ENCODE measurements around the gene ATP1B2.
A peak's percentile ranks its signal among the peaks of the same experiment; 100 is the strongest.

ATP1B2 gene

DNA sequence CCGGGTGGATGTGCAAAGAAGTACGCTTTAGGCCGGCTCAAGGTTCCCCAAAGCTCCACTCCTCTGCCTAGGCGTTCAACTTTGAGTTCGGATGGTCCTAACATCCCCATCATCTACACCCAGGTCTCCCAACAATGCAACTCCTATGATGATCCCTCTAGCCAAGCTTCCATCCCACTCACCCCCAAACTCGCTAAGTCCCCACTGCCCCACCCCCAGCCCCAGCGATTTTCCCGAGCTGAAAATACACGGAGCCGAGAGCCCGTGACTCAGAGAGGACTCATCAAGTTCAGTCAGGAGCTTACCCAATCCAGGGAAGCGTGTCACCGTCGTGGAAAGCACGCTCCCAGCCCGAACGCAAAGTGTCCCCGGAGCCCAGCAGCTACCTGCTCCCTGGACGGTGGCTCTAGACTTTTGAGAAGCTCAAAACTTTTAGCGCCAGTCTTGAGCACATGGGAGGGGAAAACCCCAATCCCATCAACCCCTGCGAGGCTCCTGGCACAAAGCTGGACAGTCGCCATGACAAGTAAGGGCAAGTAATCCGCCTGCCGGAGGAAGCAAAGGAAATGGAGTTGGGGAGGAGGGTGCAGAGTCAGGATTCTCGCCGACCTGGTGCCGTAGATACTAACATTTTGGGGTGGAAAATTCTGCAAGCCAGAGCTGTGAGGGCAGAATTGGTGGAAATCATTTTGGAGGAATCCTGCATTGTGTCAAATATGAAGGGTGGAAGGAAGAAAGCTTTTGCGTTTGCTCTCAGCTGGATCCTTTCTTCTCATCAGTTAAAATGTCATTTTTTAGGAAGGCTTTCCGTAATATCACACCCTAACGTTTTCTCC lies 36.6 kb downstream of the ATP1B2 start, which contains the start of gene TP53:
Gene TP53 (minus strand): TSS at position 419 of the 836 bp plus-strand sequence. CDS start 10,896 bp downstream, outside the sequence.
- no peaks in the 10 kb centered on the region for H3K27me3 ChIP-seq (ENCODE audit: insufficient read depth, low read length)
- H2AFZ ChIP-seq (ENCODE audit: low read length): no peak within 1 kb of the TSS
- H3K4me1 ChIP-seq (ENCODE audit: insufficient read depth, low read length, severe bottlenecking): peaks cover 34% of the 10 kb centered on the region
- H3K36me3 ChIP-seq (ENCODE audit: insufficient read depth, low read length): peaks cover 36% of the 10 kb centered on the region
- H3K27ac ChIP-seq (ENCODE audit: low read depth, low read length, poor library complexity, severe bottlenecking): peak within 1 kb of the TSS; percentile 95
- peaks cover 40% of the 10 kb centered on the region for H3K79me2 ChIP-seq (ENCODE audit: insufficient read depth, low read length)
- no peaks in the 10 kb centered on the region for H3K9me2 ChIP-seq (ENCODE audit: low read depth, low read length)
- no peaks in the 10 kb centered on the region for H4K20me1 ChIP-seq (ENCODE audit: insufficient read depth, low read length)
- no peaks in the 10 kb centered on the region for H3F3A ChIP-seq (ENCODE audit: insufficient read depth, low read length)
- peak within 1 kb of the TSS; percentile 93 for H3K4me2 ChIP-seq (ENCODE audit: low read length)
- peak within 1 kb of the TSS; percentile 99 for H3K9ac ChIP-seq (ENCODE audit: low read length)
- H3K4me3 ChIP-seq (ENCODE audit: low read depth, low read length, poor library complexity, severe bottlenecking): peak within 1 kb of the TSS; percentile 95
- TF ChIP-seq EZH2 (IDR thresholded peaks at IDR 0.05; ENCODE audit: borderline replicate concordance, low read length) (no peak), CTCF (IDR thresholded peaks at IDR 0.05; ENCODE audit: low read length) (no peak)
- H3K9me3 ChIP-seq (ENCODE audit: low read length): no peaks in the 10 kb centered on the region

DNA sequence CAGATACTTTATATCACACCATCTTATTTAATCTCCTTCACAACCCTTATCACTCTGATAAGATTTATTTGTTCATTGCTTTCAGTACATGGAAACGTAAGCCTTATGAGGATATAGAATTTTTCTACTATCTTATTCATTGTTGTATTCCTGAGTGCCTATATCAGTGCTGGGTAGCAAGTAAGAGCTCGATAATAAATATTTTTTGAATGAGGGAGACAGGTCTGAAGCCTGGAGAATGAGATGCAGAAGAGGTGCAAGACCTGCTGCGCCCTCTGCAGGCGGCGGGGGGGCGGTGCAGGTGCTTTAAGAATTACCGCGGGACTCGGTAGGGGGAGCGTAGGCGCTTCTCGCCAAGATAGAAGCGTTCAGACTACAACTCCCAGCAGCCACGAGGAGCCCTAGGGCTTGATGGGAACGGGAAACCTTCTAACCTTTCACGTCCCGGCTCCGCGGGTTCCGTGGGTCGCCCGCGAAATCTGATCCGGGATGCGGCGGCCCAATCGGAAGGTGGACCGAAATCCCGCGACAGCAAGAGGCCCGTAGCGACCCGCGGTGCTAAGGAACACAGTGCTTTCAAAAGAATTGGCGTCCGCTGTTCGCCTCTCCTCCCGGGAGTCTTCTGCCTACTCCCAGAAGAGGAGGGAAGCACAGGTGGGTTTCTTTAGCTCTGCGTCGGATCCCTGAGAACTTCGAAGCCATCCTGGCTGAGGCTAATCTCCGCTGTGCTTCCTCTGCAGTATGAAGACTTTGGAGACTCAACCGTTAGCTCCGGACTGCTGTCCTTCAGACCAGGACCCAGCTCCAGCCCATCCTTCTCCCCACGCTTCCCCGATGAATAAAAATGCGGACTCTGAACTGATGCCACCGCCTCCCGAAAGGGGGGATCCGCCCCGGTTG lies 37.4 kb downstream of the ATP1B2 start, which contains the start of gene WRAP53:
Gene WRAP53 (plus strand): TSS at position 570 of the 900 bp plus-strand sequence. CDS start 172 bp downstream, at position 742.
- Histone ChIP-seq H3K4me3 (ENCODE audit: low read depth, low read length, poor library complexity, severe bottlenecking) (peak within 1 kb of the TSS; percentile 95), H3K36me3 (ENCODE audit: insufficient read depth, low read length) (peaks cover 30% of the 10 kb centered on the region), H4K20me1 (ENCODE audit: insufficient read depth, low read length) (no peaks in the 10 kb centered on the region), H3K79me2 (ENCODE audit: insufficient read depth, low read length) (peaks cover 34% of the 10 kb centered on the region), H3K27me3 (ENCODE audit: insufficient read depth, low read length) (no peaks in the 10 kb centered on the region), H3K9me2 (ENCODE audit: low read depth, low read length) (no peaks in the 10 kb centered on the region), H3K9ac (ENCODE audit: low read length) (peak within 1 kb of the TSS; percentile 99), H3K9me3 (ENCODE audit: low read length) (no peaks in the 10 kb centered on the region), H3K27ac (ENCODE audit: low read depth, low read length, poor library complexity, severe bottlenecking) (peak within 1 kb of the TSS; percentile 95), H3K4me2 (ENCODE audit: low read length) (peak within 1 kb of the TSS; percentile 93), H3F3A (ENCODE audit: insufficient read depth, low read length) (no peaks in the 10 kb centered on the region), H2AFZ (ENCODE audit: low read length) (no peak within 1 kb of the TSS), H3K4me1 (ENCODE audit: insufficient read depth, low read length, severe bottlenecking) (peaks cover 34% of the 10 kb centered on the region)
- TF ChIP-seq CTCF (IDR thresholded peaks at IDR 0.05; ENCODE audit: low read length) (peak; percentile 99), EZH2 (IDR thresholded peaks at IDR 0.05; ENCODE audit: borderline replicate concordance, low read length) (no peak)

GRCh38 chr17:7688808-7689316 lies 38.1 kb downstream of the ATP1B2 start:
- peak overlapping the region; percentile 95 for H3K4me3 ChIP-seq (ENCODE audit: low read depth, low read length, poor library complexity, severe bottlenecking)
- TF ChIP-seq CTCF (IDR thresholded peaks at IDR 0.05; ENCODE audit: low read length) (no peak), EZH2 (IDR thresholded peaks at IDR 0.05; ENCODE audit: borderline replicate concordance, low read length) (no peak)
- no peak overlapping the region for H3K27ac ChIP-seq (ENCODE audit: low read depth, low read length, poor library complexity, severe bottlenecking)
- H3K4me1 ChIP-seq (ENCODE audit: insufficient read depth, low read length, severe bottlenecking): peaks cover 34% of the 10 kb centered on the region
- H3K9me2 ChIP-seq (ENCODE audit: low read depth, low read length): no peaks in the 10 kb centered on the region
- H3K36me3 ChIP-seq (ENCODE audit: insufficient read depth, low read length): peaks cover 24% of the 10 kb centered on the region
- peak overlapping the region; percentile 83 for H3K9ac ChIP-seq (ENCODE audit: low read length)
- no peaks in the 10 kb centered on the region for H3K27me3 ChIP-seq (ENCODE audit: insufficient read depth, low read length)
- H3F3A ChIP-seq (ENCODE audit: insufficient read depth, low read length): no peaks in the 10 kb centered on the region
- H3K4me2 ChIP-seq (ENCODE audit: low read length): peak overlapping the region; percentile 93
- H4K20me1 ChIP-seq (ENCODE audit: insufficient read depth, low read length): no peaks in the 10 kb centered on the region
- H3K9me3 ChIP-seq (ENCODE audit: low read length): no peaks in the 10 kb centered on the region
- peaks cover 28% of the 10 kb centered on the region for H3K79me2 ChIP-seq (ENCODE audit: insufficient read depth, low read length)
- H2AFZ ChIP-seq (ENCODE audit: low read length): no peak overlapping the region
